Transverse colon (tissue), 4 donors: ENCODE measurements around the gene CRKL. TPM values are rescaled to one million over a fixed set of nuclear protein-coding genes. Genes with fewer than 3 reads are reported as not detected.

Experiments used
- DNase-seq: peaks from one replicate; pipeline ENCODE4 v3.0.0-alpha.2; 2019
- H3K27ac ChIP-seq, 4 donors: fragments of 200-600 bp; sonication (generic); 2 replicates each; pipeline ENCODE4 v1.5.1; 2016 to 2018; ENCODE audit warnings: inconsistent platforms in 4 of 4
- H3K27me3 ChIP-seq: fragments of 200-600 bp; sonication (generic); 2 replicates; pipeline ENCODE4 v1.5.1; 2017; ENCODE audit warnings: inconsistent platforms
- H3K36me3 ChIP-seq, 4 donors: fragments of 200-600 bp; sonication (generic); 2 replicates each; pipeline ENCODE4 v1.5.1; 2017 to 2019; ENCODE audit warnings: inconsistent platforms in 4 of 4
- H3K4me1 ChIP-seq, 4 donors: fragments of 200-600 bp; sonication (generic); 2 replicates each; pipeline ENCODE4 v1.5.1; 2017 to 2020; ENCODE audit warnings: inconsistent platforms in 4 of 4
- H3K4me3 ChIP-seq, 4 donors: fragments of 200-600 bp; sonication (generic); 1 replicate in 1 of 4; 2 replicates in 3 of 4; pipeline versions ENCODE4 v1.5.1 to v1.6.1; 2017 to 2019; ENCODE audit warnings: inconsistent platforms in 4 of 4
- H3K9me3 ChIP-seq, 2 donors: fragments of 200-600 bp; sonication (generic); 2 replicates each; pipeline ENCODE4 v1.5.1; 2017 to 2019; ENCODE audit warnings: inconsistent platforms in 2 of 2
- EP300 ChIP-seq: sonication (generic); formaldehyde crosslinking; IDR thresholded peaks from one replicate; pipeline ENCODE4 v1.6.1; 2017; ENCODE audit warnings: antibody characterized with exemption, low read depth
- POLR2A ChIP-seq: fragments of 450-650 bp; IDR thresholded peaks from one replicate; pipeline ENCODE4 v1.6.1; 2016; ENCODE audit warnings: antibody characterized with exemption, mild to moderate bottlenecking, moderate library complexity
- POLR2AphosphoS5 ChIP-seq, 3 donors: sonication (generic); formaldehyde crosslinking; IDR thresholded peaks; one replicate each; pipeline ENCODE4 v1.6.1; 2016; ENCODE audit warnings: antibody characterized with exemption in 3 of 3
- WGBS, 2 donors: methylation state at CpG; one replicate each; pipeline ENCODE4 v1.1.5; 2018; ENCODE audit warnings: low coverage in 1 of 2; 5-methylcytosine and 5-hydroxymethylcytosine counted together
- in situ Hi-C, 4 donors: fragments of 200-750 bp; cut with MboI; loops; one replicate each; pipeline versions ENCODE4 v1.15.0 to v1.15.1; 2017; ENCODE audit warnings: low sequenced_read_pairs in 3 of 4, low pct_ligation_motif_present in 1 of 4, low pct_unique_long_range_greater_than_20kb in 1 of 4
- intact Hi-C: fragments of 100-400 bp; cut with DNase I; formaldehyde crosslinking; loops from one replicate; pipeline ENCODE4 v1.15.1; 2023; ENCODE audit warnings: low total_unique reads
- total RNA-seq, 4 donors: library from RNA; depleted of rRNA; stranded (reverse); fragments of >200 nt; gene quantifications; one replicate each; pipeline ENCODE4 v1.1.0, GENCODE V29; 2016
- TF ChIP-seq, protein P1 (sequence below), 5 experiments: fragments of 200-600 bp in 3 of 5; fragments of 450-650 bp in 2 of 5; sonication (generic) in 3 of 5; IDR thresholded peaks; 1 replicate in 2 of 5; 2 replicates in 3 of 5; pipeline ENCODE4 v1.5.1; 2016 to 2017; ENCODE audit warnings: antibody characterized with exemption in 5 of 5, inconsistent platforms in 3 of 5, mild to moderate bottlenecking in 2 of 5, moderate library complexity in 1 of 5

The CRKL gene
- total RNA-seq, 4 donors from 2014 or later: 37.0 to 56.7 (median 48.6) TPM

DNA sequence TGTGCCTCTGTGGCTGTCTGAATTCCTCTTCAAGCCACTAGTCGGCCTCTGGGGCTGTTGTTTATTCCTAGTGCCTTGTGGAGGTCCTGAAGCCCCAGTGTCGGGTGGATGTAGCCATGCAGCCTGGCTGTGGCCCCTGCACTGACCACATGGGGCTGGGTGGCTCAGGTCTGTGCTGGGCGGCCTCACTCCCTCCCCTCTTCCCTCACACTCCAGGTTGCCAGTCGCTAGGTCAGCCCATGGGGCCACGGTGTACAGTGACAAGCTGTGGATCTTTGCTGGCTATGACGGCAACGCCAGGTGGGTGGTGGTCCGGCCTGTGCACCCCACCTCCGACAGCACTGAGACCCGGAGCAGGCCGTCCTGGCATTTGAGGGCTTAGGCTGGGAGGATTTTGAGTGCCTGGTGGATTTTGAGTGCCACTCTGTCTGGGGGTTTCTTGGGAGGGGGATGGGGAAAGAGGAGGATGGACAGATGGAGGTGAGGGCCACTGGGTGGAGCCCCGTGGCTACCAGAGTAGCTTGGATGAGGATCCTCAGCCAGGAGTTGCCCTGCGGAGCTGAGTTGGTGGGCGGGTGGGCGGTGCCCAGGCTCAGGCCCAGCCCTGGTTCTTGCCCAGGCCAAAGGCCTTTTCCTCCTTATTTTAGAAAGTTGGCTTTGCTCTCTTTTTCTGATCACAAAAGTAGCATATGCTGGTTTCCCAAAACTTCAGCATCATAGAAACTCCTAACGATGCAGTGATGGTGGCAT, 71.5 kb downstream of the CRKL start:
- Histone ChIP-seq H3K27ac (no peak overlapping the region), H3K9me3 (no peaks in the 10 kb centered on the region), H3K4me1 (peaks cover 0 to 2% (median 1%) of the 10 kb centered on the region in 4 donors), H3K36me3 (peaks cover 0 to 22% (median 0%) of the 10 kb centered on the region in 4 donors), H3K4me3 (no peak overlapping the region), H3K27me3 (no peaks in the 10 kb centered on the region)
- WGBS, 2 donors: 91% methylated on average over 16 of the region's 16 CpGs; no CpG with 5 or more reads in 1 of the 2 donors
- in situ Hi-C loops: no loop called here
- intact Hi-C loops: no loop called here
- DNase-seq: no peak
- TF ChIP-seq POLR2AphosphoS5 (IDR thresholded peaks at IDR 0.05) (no peak), POLR2A (no peak), EP300 (no peak)
- TF ChIP-seq, protein P1, sequence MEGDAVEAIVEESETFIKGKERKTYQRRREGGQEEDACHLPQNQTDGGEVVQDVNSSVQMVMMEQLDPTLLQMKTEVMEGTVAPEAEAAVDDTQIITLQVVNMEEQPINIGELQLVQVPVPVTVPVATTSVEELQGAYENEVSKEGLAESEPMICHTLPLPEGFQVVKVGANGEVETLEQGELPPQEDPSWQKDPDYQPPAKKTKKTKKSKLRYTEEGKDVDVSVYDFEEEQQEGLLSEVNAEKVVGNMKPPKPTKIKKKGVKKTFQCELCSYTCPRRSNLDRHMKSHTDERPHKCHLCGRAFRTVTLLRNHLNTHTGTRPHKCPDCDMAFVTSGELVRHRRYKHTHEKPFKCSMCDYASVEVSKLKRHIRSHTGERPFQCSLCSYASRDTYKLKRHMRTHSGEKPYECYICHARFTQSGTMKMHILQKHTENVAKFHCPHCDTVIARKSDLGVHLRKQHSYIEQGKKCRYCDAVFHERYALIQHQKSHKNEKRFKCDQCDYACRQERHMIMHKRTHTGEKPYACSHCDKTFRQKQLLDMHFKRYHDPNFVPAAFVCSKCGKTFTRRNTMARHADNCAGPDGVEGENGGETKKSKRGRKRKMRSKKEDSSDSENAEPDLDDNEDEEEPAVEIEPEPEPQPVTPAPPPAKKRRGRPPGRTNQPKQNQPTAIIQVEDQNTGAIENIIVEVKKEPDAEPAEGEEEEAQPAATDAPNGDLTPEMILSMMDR (IDR thresholded peaks at IDR 0.05): no peak

GRCh38 chr22:20989323-20990138, 72.3 kb downstream of the CRKL start:
- no peaks in the 10 kb centered on the region for H3K9me3 ChIP-seq
- TF ChIP-seq POLR2AphosphoS5 (IDR thresholded peaks at IDR 0.05) (no peak), POLR2A (no peak)
- in situ Hi-C loops: no loop called here
- H3K4me3 ChIP-seq: no peak overlapping the region
- H3K36me3 ChIP-seq: peaks cover 0 to 22% (median 0%) of the 10 kb centered on the region in 4 donors
- no peak overlapping the region for H3K27ac ChIP-seq
- DNase-seq: no peak
- no peaks in the 10 kb centered on the region for H3K27me3 ChIP-seq
- intact Hi-C loops: no loop called here
- H3K4me1 ChIP-seq: no peaks in the 10 kb centered on the region
- WGBS, 2 donors: 60 to 68% methylated on average over 8 to 16 of the region's 17 CpGs

- Histone ChIP-seq H3K4me1 (no peaks in the 10 kb centered on the region), H3K4me3 (no peak overlapping the region), H3K27ac (no peak overlapping the region), H3K27me3 (no peaks in the 10 kb centered on the region), H3K9me3 (no peaks in the 10 kb centered on the region), H3K36me3 (peaks cover 0 to 22% (median 0%) of the 10 kb centered on the region in 4 donors)
- DNase-seq: no peak
- in situ Hi-C loops: no loop called here
- WGBS, 2 donors: 84% methylated on average over 21 of the region's 21 CpGs; no CpG with 5 or more reads in 1 of the 2 donors
- intact Hi-C loops: no loop called here
- TF ChIP-seq POLR2AphosphoS5 (IDR thresholded peaks at IDR 0.05): no peak
- TF ChIP-seq POLR2A: no peak
- TF ChIP-seq EP300: no peak
- TF ChIP-seq, protein P1 (IDR thresholded peaks at IDR 0.05): no peak
These were observed 73.3 kb downstream of the CRKL start for GRCh38 chr22:20990184-20991180.

DNA sequence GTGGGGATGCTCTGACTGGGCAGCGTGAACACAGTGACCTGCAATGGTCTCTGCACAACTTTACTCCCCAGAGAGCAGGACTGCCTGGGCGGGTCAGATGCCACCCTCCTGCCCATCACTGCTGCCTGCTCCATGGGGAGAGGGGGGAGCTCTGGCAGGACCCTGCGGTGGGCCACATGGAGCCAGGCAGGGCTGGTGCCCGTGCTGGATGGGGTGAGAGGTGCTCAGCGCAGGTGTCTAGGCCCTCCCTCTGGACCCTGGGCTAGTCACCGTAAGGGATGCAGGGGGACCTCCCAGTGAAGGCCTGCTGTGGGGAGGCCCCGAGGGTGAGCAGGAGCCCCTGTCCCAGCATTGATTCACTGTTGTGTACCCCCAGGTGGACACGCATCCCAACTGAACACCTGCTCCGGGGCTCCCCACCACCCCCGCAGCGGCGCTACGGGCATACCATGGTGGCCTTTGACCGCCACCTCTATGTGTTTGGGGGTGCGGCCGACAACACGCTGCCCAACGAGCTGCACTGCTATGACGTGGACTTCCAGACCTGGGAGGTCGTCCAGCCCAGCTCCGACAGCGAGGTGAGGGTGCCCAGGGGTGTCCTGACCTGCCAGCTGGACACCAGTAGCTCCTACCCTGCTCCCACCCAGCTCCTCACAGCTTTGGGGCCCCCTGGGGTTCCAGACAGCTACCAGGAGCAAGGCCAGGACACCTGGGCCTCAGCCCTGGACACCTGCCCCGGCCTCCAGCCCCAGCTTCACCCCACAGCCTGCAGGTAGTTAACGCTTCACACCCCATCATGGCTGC, 74.2 kb downstream of the CRKL start:
- no peak for DNase-seq
- TF ChIP-seq, protein P1 (IDR thresholded peaks at IDR 0.05): no peak
- no peak for TF ChIP-seq POLR2A
- no peak for TF ChIP-seq POLR2AphosphoS5 (IDR thresholded peaks at IDR 0.05)
- no peak for TF ChIP-seq EP300
- Histone ChIP-seq H3K27ac (no peak overlapping the region), H3K4me3 (no peak overlapping the region), H3K27me3 (no peaks in the 10 kb centered on the region), H3K36me3 (peaks cover 0 to 22% (median 0%) of the 10 kb centered on the region in 4 donors), H3K9me3 (no peaks in the 10 kb centered on the region), H3K4me1 (no peaks in the 10 kb centered on the region)
- in situ Hi-C loops: no loop called here
- intact Hi-C loops: no loop called here
- WGBS, 2 donors: 91% methylated on average over 19 of the region's 24 CpGs; no CpG with 5 or more reads in 1 of the 2 donors
